GM12878 (cell line): Measurements from ENCODE around the gene BBX.

ENCODE experiments used
- SP1 ChIP-seq: IDR thresholded peaks from one replicate; pipeline ENCODE4 v1.6.1; 2011; ENCODE audit warnings: low read depth, low read length
- TF ChIP-seq, protein P1 (sequence below), 3 experiments: IDR thresholded peaks in 2 of 3; conservative IDR thresholded peaks in 1 of 3; 2 replicates each; pipeline ENCODE4 v1.5.1; 2011; ENCODE audit warnings: low read depth in 3 of 3, low read length in 3 of 3, mild to moderate bottlenecking in 3 of 3, control low read depth in 2 of 3, moderate library complexity in 2 of 3, inconsistent platforms in 1 of 3, mixed read lengths in 1 of 3; ENCODE audit not compliant: control insufficient read depth in 2 of 3, insufficient read depth in 1 of 3; ENCODE audit errors: extremely low read depth in 1 of 3

DNA sequence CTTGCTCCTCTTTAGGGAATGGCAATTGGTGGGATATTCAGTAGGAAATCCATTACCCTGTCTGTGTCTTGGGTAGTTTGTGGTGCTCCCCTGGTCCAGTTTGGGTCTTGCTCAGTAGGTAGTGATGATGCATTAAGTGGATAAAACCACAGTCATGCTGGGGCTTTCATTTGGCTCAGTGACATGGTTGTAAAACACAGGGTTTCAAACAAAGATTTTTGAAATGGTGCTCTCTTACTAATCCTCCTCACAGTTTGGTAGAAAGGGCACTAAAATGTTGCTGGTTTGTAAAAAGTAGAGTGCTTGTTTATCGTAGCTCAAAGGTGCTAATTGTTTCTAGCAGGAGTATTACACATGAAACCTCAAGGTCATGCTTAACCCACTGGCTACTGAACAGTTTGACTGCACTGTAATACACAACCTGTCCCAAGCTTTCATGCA is 22.9 kb downstream of the BBX start:
- TF ChIP-seq SP1: no peak
- TF ChIP-seq, protein P1, sequence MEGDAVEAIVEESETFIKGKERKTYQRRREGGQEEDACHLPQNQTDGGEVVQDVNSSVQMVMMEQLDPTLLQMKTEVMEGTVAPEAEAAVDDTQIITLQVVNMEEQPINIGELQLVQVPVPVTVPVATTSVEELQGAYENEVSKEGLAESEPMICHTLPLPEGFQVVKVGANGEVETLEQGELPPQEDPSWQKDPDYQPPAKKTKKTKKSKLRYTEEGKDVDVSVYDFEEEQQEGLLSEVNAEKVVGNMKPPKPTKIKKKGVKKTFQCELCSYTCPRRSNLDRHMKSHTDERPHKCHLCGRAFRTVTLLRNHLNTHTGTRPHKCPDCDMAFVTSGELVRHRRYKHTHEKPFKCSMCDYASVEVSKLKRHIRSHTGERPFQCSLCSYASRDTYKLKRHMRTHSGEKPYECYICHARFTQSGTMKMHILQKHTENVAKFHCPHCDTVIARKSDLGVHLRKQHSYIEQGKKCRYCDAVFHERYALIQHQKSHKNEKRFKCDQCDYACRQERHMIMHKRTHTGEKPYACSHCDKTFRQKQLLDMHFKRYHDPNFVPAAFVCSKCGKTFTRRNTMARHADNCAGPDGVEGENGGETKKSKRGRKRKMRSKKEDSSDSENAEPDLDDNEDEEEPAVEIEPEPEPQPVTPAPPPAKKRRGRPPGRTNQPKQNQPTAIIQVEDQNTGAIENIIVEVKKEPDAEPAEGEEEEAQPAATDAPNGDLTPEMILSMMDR (IDR thresholded peaks at IDR 0.05 in 2 of 3, conservative IDR thresholded peaks at IDR 0.05 in 1 of 3; ENCODE audit: control insufficient read depth in 2 of 3, extremely low read depth in 1 of 3, insufficient read depth in 1 of 3, low read depth in 3 of 3, low read length in 3 of 3): no peak
